Measurements from ENCODE around the gene ANXA5.

The ANXA5 gene

GRCh38 chr4:121724671-121725070, 27.9 kb upstream of the ANXA5 start:
- TF ChIP-seq GATA2 (IDR thresholded peaks at IDR 0.05; ENCODE audit: low read depth, low read length) = no peak
- no peak for TF ChIP-seq GATA3 (IDR thresholded peaks at IDR 0.05; ENCODE audit: low read depth, low read length)

- no peak for TF ChIP-seq GATA3 (IDR thresholded peaks at IDR 0.05; ENCODE audit: low read depth, low read length)
- TF ChIP-seq GATA2 (IDR thresholded peaks at IDR 0.05; ENCODE audit: low read depth, low read length) = no peak
These were observed 24.9 kb upstream of the ANXA5 start for GRCh38 chr4:121721700-121722099.

GRCh38 chr4:121720109-121720508, 23.3 kb upstream of the ANXA5 start:
- TF ChIP-seq GATA3 (IDR thresholded peaks at IDR 0.05; ENCODE audit: low read depth, low read length) (no peak), GATA2 (IDR thresholded peaks at IDR 0.05; ENCODE audit: low read depth, low read length) (no peak)

- no peak for TF ChIP-seq GATA3 (IDR thresholded peaks at IDR 0.05; ENCODE audit: low read depth, low read length)
- TF ChIP-seq GATA2 (IDR thresholded peaks at IDR 0.05; ENCODE audit: low read depth, low read length) = no peak
These were observed 21.0 kb upstream of the ANXA5 start for GRCh38 chr4:121717680-121718237.

GRCh38 chr4:121714548-121714947, 17.8 kb upstream of the ANXA5 start:
- no peak for TF ChIP-seq GATA2 (IDR thresholded peaks at IDR 0.05; ENCODE audit: low read depth, low read length)
- no peak for TF ChIP-seq GATA3 (IDR thresholded peaks at IDR 0.05; ENCODE audit: low read depth, low read length)

- no peak for TF ChIP-seq GATA2 (IDR thresholded peaks at IDR 0.05; ENCODE audit: low read depth, low read length)
- TF ChIP-seq GATA3 (IDR thresholded peaks at IDR 0.05; ENCODE audit: low read depth, low read length) = no peak
These were observed 16.0 kb upstream of the ANXA5 start for GRCh38 chr4:121712783-121713182.

GRCh38 chr4:121712001-121712651, 15.3 kb upstream of the ANXA5 start:
- TF ChIP-seq GATA2 (IDR thresholded peaks at IDR 0.05; ENCODE audit: low read depth, low read length) = no peak
- no peak for TF ChIP-seq GATA3 (IDR thresholded peaks at IDR 0.05; ENCODE audit: low read depth, low read length)

- TF ChIP-seq GATA2 (IDR thresholded peaks at IDR 0.05; ENCODE audit: low read depth, low read length) = no peak
- no peak for TF ChIP-seq GATA3 (IDR thresholded peaks at IDR 0.05; ENCODE audit: low read depth, low read length)
These were observed 14.7 kb upstream of the ANXA5 start for GRCh38 chr4:121711263-121712000.

- TF ChIP-seq GATA2 (IDR thresholded peaks at IDR 0.05; ENCODE audit: low read depth, low read length) (no peak), GATA3 (IDR thresholded peaks at IDR 0.05; ENCODE audit: low read depth, low read length) (no peak)
These were observed 13.1 kb upstream of the ANXA5 start for GRCh38 chr4:121709766-121710405.

GRCh38 chr4:121707344-121707743, 10.6 kb upstream of the ANXA5 start:
- TF ChIP-seq GATA2 (IDR thresholded peaks at IDR 0.05; ENCODE audit: low read depth, low read length) (no peak), GATA3 (IDR thresholded peaks at IDR 0.05; ENCODE audit: low read depth, low read length) (no peak)

GRCh38 chr4:121706595-121707021, 9.8 kb upstream of the ANXA5 start:
- no peak for TF ChIP-seq GATA3 (IDR thresholded peaks at IDR 0.05; ENCODE audit: low read depth, low read length)
- no peak for TF ChIP-seq GATA2 (IDR thresholded peaks at IDR 0.05; ENCODE audit: low read depth, low read length)

- TF ChIP-seq GATA2 (IDR thresholded peaks at IDR 0.05; ENCODE audit: low read depth, low read length) (no peak), GATA3 (IDR thresholded peaks at IDR 0.05; ENCODE audit: low read depth, low read length) (no peak)
These were observed 8.7 kb upstream of the ANXA5 start for GRCh38 chr4:121705521-121705920.

- no peak for TF ChIP-seq GATA2 (IDR thresholded peaks at IDR 0.05; ENCODE audit: low read depth, low read length)
- TF ChIP-seq GATA3 (IDR thresholded peaks at IDR 0.05; ENCODE audit: low read depth, low read length) = no peak
These were observed 5.4 kb upstream of the ANXA5 start for GRCh38 chr4:121702136-121702535.

GRCh38 chr4:121701263-121701662, 4.5 kb upstream of the ANXA5 start:
- TF ChIP-seq GATA2 (IDR thresholded peaks at IDR 0.05; ENCODE audit: low read depth, low read length) (no peak), GATA3 (IDR thresholded peaks at IDR 0.05; ENCODE audit: low read depth, low read length) (no peak)
